ENCODE measurements around the gene PDE6A. TPM values are rescaled to one million over a fixed set of nuclear protein-coding genes. Genes with fewer than 3 reads are reported as not detected.

Gene PDE6A
- total RNA-seq, 1 experiment from 2014 or later, result not detected

GRCh38 chr5:149935431-149935901 lies 9.1 kb downstream of the PDE6A start (continued):
- TF ChIP-seq ZNF281 (CRISPR knock-in tag; IDR thresholded peaks at IDR 0.05) (no peak), ZBTB21 (CRISPR knock-in tag; IDR thresholded peaks at IDR 0.05; ENCODE audit: borderline replicate concordance) (no peak), GABPB1 (CRISPR knock-in tag; IDR thresholded peaks at IDR 0.05) (no peak), ZNF263 (CRISPR knock-in tag; IDR thresholded peaks at IDR 0.05; ENCODE audit: low read depth) (no peak), MYBL2 (CRISPR knock-in tag; IDR thresholded peaks at IDR 0.05) (no peak), ZNF425 (CRISPR knock-in tag; conservative IDR thresholded peaks at IDR 0.05) (no peak), ZNF219 (CRISPR knock-in tag; IDR thresholded peaks at IDR 0.05; ENCODE audit: borderline replicate concordance) (no peak), ZNF671 (CRISPR knock-in tag; IDR thresholded peaks at IDR 0.05) (no peak)

GRCh38 chr5:149932445-149933350 lies 11.9 kb downstream of the PDE6A start:
- peak; percentile 97 for ATAC-seq
- CTCF ChIA-PET, result interaction anchor here (0.9 to 2.1 kb wide), 6 partner anchors 16 to 99 kb away, joined by 3 to 11 read pairs (median 6); partner anchors contain the start of gene SLC26A2
- Mint-ChIP-seq H3K36me3 (no peaks in the 10 kb centered on the region), H3K27ac (no peak overlapping the region), H3K4me1 (no peaks in the 10 kb centered on the region), H3K27me3 (ENCODE audit: low read depth) (no peaks in the 10 kb centered on the region), H3K4me3 (no peak overlapping the region), H3K9me3 (no peaks in the 10 kb centered on the region)
- DNase-seq (ENCODE audit: low spot score), result peak; percentile 49
- POLR2A ChIA-PET, result interaction anchor here (0.6 kb wide), 1 partner anchor 357 kb away, joined by 7 read pairs; no protein-coding TSS in a partner anchor
- TF ChIP-seq ERG (CRISPR knock-in tag; IDR thresholded peaks at IDR 0.05) (no peak), AR (CRISPR knock-in tag; IDR thresholded peaks at IDR 0.05) (no peak), MLX (CRISPR knock-in tag; IDR thresholded peaks at IDR 0.05) (no peak), AFF4 (CRISPR knock-in tag; IDR thresholded peaks at IDR 0.05; ENCODE audit: borderline replicate concordance) (no peak), E2F5 (CRISPR knock-in tag; IDR thresholded peaks at IDR 0.05) (no peak), NR1H2 (CRISPR knock-in tag; IDR thresholded peaks at IDR 0.05) (no peak), ZNF263 (CRISPR knock-in tag; IDR thresholded peaks at IDR 0.05; ENCODE audit: low read depth) (no peak), EMX1 (CRISPR knock-in tag; IDR thresholded peaks at IDR 0.05) (no peak), FOXK1 (CRISPR knock-in tag; IDR thresholded peaks at IDR 0.05) (no peak), FOXP4 (CRISPR knock-in tag; IDR thresholded peaks at IDR 0.05) (no peak)

All from WTC11 (cell line).